HG02678 (cell line): ENCODE results near the gene ZNF300.
A peak's percentile ranks its signal among the peaks of the same experiment; 100 is the strongest.
"Not testable (repeated sequence)": the region's sequence is repeated elsewhere in the genome, so short reads cannot be mapped to it uniquely, and the experiment has no call there.

Experiments used
- ATAC-seq: cut with Tn5 transposase; IDR thresholded peaks from one replicate; pipeline ENCODE4 v1.9.1; 2021; ENCODE audit warnings: mild to moderate bottlenecking, moderate library complexity; ENCODE audit not compliant: unreplicated experiment

Gene ZNF300

DNA sequence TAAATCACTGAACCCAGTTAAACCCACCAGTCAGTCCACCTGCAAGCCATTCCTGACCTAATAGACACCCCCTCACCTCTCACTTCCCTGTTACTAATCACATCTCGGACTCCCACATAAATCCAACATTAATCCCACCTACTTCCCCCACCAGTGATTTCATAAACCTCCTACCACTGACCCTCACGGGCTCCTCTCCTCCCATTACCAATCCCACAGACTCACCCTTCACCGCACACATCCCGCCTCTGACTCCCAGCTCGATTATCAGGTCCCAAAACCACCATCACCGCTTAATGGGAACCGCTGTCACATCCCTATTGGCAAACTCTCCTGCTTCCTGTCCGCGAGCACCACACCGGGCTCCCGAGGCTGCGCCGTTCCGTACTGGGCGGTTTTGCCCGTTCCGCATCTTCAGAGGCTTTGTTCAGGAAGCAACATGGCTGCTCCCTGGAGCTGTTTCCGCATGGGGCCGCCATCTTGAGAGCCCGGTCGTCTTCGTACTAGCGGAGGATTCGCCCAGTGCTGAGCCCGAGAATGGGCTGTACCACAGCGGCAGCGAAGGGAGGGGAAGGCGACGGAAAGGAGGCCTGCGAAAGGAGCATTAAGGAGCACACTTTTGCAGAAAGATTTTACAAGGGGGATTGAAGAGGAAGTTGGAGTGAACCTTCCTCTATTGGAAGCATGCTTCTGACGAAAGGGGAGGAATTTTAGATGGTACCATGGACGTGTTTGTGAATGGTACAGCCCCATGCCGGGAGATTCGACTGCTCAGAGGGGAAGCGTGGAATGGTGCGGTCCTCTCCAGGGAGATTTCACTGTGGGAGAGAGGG, at the start of gene ZNF300:
Gene ZNF300, minus strand, starts transcription at position 502 of the 833 bp plus-strand sequence. CDS start 1,825 bp downstream, outside the sequence.
- ATAC-seq, result no peak

DNA sequence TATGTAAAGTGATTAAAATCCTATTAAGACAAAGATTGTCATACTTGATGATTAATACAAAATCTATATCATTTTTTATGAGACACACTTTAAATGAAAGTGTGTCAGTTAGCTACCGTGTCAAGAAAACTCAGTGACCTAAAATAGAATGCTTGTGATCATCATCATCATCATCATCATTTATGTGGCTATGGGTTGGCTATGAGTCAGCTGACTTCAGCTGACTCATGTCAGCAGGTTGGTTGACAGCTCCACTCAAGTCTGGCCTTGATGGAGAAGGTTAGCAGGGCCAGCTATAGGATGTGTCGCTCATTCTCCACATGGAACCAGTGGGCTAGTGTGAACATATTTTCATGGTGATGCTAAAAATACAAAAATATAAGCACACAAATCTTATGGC, 43.8 kb upstream of the ZNF300 start:
- no peak for ATAC-seq

DNA sequence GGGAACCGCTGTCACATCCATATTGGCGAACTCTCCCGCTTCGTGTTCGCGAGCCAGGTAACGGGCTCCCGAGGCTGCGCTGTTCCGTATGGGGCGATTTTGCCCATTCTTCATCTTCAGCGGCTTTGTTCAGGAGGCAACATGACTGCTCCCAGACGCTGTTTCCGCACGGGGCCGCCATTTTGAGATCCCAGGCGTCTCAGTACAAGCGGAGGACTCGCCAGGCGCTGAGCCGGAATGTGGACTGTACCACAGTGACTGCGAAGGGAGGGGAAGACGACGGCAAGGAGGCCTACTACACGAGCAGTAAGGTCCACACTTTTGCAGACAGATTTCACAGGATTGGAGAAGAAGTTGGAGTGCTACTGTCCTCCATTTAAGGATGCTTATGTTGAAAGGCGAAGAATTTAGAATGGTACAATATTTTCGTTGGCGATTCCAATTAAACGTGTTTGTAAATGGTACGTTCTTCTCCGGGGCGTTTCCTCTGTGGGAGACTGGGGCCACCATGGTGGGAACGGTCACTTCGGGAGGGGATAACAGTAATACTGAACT, 41.6 kb upstream of the ZNF300 start:
- ATAC-seq, result no peak

DNA sequence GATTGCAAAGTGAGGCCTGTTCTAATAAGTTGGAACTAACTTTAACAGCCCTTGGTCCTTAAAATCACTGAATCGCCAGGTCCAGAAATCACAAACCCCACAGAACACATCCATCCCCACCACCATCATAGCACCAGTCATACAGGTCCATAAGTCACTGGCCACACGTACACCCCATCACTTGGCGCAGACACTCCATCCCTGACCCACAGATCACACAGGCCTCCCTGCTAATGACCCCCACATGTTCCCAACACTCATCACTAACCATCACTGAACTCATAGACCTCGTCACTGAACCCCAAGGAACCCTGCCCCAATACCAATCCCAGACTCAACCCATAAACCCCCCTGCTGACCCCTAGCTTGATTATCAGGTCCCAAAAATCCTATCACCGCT, 41.2 kb upstream of the ZNF300 start:
- no peak for ATAC-seq

DNA sequence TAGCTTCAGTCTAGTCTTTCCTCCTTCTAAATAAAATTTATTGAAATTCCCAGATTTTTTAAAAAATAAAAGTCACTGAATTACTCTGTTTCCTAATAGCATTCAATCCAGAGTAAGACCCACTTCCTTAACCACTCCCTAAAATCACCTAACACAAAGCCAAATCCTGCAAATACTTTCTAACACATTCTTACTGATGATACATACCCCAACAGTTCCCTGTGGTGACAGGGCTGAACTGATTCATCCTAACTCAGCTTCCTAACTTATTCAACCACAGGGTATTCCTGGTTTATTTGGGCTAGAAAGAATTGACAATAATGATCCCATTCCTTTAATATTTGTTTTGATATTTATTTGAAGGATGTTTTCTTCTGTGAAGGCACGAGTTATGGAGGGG, 40.7 kb upstream of the ZNF300 start:
- ATAC-seq, result no peak

DNA sequence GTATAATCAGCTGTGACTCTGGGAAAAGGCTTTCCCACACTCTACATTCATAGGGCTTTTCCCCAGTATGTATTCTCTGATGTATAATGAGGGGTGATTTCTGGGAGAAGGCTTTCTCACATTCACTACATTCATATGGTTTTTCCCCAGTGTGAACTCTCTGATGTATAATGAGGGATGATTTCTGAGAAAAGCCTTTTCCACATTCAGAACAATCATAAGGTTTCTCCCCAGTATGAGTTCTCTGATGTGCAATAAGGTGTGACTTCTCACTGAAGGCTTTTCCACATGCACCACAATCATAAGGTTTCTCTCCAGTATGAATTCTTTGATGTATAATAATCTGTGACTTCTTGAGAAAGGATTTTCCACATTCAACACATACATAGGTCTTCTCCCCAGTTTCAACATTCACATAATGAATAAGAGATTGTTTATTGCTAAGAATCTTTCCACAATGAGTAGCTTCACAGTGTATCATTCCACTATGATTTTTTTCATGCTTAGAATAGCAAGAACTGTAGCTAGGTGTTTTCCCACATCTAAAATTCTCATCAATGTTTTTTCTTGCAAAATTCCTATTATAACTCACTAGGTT, 26.7 kb upstream of the ZNF300 start:
- no peak for ATAC-seq

DNA sequence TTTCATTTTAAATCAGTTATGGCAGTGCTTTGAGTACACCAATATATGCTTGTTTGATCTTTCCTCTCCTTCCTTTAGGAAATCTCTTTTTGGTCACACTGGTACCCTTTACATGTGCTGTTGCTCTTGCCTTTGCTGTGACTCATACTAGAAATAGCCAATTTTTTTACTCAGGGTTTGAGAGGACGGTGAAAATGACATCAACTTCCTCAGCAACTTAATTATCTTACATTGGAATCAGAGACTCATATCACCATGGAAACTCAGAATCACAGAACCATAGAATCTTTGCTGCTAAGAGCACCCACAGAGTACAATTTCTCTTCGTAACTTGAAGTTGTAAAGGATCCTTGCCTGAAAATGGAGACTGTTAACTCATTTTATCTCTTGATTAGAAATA, 13.8 kb upstream of the ZNF300 start:
- ATAC-seq, result no peak

DNA sequence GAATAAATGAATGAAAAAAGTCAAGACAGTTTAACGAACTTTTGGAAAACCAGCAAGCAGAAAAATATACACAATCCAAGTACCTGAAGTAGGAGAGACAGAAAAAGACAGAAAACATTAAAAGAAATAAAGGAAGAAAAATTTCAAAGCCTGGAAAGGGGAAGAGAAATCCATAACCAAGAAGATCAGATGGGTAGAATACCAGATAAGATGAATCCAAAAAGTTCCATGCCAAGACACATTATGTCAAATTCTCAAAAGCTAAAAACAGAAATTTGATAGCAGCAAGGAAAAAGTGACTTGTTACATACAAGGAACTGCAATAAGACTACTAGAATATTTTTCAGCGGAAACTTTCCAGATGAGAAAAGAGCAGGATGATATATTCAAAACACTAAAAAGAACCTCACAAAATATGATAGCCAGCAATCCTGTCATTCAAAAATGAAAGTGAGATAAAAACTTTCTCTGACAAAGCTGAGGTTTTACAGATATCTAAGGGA, 7.6 kb upstream of the ZNF300 start:
- ATAC-seq, result no peak

DNA sequence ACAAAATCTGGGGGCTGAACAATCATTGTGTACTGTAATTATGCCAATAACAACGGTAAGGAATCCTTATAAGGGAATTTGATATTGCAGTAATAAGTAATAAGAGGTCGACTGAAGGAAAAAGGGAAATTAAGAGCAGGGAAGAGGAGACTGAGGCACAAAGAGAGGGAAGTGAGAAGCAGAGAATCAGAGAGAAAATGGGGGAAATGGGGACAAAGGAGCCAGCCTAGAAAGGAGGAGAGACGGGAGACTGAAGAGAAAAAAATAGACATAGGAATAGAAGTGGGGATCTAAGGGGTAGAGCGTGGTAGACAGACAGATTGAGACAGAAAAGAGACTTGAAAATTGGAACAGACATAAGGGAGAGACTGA, 518 bp upstream of the ZNF300 start:
- ATAC-seq, result no peak

DNA sequence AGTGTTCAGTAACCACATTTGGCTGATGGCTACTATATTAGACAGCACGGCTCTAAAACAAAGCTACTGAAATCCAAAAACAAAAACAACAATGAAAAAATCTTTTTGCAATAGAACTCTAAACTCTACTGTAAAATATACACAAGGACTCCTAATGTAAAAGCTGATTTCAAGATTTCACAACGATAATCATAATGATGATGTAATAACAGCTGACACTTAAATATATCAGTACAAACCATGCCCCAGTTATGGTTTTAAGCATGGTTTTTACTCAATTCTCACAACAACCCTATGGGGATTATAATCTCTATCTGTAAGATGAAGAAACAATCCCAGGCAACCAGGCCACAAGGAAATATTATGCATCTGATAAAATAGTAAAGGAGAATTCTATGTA, 3.3 kb downstream of the ZNF300 start:
- no peak for ATAC-seq

DNA sequence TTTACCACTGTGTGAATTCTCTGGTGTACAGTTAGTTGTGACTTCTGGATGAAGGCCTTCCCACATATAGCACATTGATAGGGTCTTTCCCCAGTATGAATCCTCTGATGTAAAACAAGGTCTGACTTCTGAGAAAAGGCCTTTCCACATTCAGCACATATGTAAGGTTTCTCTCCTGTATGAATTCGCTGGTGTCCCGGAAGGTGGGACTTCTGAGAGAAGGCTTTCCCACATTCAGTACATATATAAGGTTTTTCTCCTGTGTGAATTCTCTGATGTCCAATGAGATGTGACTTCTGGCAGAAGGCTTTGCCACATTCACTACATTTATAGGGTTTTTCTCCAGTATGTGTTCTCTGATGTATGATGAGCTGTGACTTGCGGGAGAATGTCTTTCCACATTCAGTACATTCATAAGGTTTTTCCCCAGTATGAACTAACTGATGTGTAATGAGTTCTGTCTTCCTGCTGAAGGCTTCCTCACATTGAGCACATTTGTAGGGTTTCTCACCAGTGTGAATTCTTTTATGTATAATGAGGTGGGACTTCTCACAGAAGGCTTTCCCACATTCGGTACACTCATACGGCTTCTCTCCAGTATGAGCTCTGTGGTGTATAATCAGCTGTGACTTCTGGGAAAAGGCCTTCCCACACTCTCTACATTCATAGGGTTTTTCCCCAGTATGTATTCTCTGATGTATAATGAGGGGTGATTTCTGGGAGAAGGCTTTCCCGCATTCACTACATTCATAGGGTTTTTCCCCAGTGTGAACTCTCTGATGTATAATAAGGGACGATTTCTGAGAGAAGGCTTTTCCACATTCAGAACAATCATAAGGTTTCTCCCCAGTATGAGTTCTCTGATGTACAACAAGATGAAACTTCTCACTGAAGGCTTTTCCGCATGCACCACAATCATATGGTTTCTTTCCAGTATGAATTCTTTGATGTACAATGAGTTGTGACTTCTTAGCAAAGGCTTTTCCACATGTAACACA, 9.1 kb downstream of the ZNF300 start:
- no peak for ATAC-seq

DNA sequence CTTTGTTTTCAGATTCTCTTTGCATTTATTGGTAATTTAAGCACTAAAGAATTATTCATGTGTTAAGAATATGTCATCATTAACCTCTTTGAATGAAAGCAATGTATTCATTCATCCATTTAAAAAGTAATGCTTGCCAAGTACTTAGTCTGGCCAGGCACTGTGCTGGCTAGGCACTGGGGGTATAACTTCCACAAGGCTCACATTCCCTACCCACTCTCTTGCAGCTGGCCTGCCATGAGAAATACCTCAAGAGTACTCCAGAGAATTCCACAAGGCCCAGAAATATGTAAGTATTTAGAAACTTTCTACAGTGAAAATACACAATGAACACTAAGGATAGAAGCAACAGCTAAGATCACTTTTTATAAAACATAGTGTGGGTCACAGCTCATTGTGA, 25.4 kb downstream of the ZNF300 start:
- ATAC-seq, result no peak

DNA sequence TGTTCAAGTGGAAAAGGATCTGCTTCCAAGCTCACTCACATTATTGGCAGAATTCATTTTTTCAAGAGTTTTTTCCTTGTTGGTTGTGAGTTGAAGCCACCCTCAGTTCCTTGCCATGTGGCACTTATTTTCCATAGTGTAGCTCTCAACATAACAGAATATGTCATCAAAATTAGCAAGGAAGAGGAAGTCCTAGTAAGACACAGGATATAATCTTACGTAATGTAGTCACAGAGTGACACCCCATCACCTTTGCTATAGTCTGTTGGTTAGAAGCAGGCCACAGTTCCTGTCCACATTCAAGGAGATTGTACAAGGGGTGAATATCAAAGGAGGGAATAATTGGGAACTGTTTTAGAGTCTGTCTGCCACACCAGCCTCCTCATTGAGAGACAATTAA, 42.7 kb downstream of the ZNF300 start:
- ATAC-seq, result no peak

DNA sequence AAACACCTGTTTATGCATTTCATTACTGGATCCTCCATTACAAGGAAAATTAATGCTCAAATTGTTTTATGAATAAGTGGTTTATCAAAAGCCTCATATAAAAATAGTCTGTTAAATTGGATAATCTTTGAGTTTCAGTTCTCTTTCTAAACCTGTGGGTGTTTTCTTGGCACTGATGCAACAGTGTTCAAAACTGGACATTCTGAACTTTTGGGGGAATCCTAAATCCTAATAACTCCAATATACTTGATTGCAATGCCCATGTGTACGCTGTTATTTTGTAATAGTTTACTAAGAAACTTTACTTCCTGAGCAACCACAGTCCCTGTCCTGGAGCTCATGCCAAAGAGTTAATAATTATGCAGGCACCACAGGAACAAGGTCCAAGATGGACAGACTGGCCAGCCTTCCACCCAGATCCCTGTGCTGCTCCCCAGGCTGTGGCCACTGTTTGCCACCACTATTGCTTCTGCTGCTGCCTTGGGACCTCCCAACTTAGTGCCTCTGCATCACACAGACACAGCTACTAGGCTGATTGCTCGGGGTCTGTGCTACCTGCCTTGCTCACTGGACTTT, 44.4 kb downstream of the ZNF300 start:
- no peak for ATAC-seq

DNA sequence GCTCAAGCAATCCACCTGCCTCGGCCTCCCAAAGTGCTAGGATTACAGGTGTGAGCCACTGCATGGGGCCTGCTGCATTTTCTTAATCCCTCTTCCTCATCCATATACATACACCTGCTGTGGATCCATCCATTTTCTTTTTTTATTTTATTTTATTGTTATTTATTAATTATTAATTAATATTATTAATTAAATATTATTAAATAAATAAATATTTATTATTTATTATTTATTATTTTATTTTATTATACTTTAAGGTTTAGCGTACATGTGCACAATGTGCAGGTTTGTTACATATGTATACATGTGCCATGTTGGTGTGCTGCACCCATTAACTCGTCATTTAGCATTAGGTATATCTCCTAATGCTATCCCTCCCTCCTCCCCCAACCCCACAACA, 48.1 kb downstream of the ZNF300 start:
- ATAC-seq, result not testable (repeated sequence)

DNA sequence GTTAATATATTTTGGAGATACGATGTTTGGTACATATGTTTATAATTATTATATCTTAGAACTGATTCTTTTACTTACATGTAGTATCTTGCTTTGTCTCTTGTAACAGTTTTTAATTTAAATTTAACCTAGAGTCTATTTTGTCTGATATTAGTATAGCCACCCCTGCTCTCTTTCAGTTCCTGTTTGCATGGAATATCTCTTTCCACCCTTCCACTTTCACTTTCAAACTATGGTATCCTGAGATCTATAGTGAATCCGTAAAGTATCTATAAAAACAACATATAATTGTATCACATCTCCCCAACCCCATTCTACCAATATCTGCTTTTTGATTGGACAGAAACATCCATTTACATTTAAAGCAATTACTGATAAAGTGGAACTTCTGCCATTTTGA, 51.2 kb downstream of the ZNF300 start:
- no peak for ATAC-seq

DNA sequence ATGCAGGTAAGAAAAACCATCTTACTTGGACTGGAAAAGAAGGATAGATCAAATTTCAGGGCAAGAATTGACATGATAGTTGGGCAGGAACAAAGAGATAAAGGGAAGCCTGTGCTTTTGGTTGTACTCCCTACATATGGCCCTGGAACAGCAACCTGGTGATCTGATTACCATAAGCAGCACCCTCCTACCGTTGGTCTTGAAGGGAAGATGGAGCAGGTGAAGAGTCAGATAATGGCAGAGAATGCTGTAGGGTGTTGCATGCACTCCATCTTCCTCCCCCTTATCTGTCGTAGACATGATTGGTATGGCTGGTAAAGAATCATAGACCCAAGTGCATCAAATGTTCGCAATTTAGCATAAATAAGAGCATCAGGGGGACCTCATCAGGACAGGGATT, 53.7 kb downstream of the ZNF300 start:
- ATAC-seq, result no peak

DNA sequence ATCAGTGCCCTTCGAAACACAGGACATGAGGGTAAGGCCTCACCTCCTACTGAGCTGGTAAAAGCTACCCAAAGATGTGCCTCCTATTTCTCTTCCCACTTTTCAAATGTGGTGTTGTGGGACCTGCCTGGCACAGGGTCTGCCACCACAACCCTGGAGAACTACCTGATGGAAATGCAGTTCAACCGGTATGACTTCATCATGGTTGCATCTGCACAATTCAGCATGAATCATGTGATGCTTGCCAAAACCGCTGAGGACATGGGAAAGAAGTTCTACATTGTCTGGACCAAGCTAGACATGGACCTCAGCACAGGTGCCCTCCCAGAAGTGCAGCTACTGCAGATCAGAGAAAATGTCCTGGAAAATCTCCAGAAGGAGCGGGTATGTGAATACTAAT, 56.5 kb downstream of the ZNF300 start:
- no peak for ATAC-seq

DNA sequence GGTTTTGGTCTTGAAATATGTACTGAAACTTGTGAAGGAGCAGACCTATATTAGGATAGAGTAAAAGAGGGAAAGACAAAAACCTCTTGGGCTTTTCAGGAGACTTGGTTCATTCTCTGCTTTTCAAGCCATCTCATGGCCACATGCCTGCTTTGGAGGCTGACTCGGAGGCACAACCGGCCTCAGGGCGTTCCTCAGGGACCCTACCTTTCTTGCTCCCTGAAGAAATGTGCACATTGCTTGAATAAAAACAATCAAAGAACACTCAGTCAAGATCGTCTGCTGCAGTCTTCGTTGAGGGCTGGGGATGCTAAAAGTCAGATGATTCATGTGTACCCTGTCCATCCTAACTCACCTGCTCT, 57.5 kb downstream of the ZNF300 start:
- ATAC-seq, result peak; percentile 5

DNA sequence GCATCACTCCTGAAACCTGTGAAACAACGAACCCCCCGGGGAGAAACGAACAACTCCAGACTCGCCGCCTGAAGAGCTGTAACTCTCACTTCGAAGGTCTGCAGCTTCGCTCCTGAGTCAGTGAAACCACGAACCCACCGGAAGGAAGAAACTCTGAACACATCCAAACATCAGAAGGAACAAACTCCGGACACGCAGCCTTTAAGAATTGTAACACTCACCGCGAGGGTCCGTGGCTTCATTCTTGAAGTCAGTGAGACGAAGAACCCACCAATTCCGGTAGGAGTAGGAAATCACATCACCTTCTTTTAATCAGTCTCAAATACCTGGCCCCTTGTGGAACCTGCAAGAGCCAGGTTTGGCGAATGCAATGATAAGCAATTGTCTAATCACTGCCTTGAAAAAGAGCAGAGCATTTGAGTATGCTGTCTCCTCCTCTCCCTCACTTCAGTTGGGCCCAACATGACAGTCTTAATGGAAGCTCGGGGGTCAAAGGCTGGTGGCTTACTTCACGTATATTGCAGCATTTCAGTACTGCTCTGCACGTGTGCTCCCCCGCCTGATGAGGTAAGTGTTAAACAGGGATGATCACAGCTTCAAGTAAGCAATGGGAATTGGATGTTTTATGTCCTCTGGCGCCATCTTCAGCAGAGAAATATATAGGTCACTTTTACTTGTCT, 58.0 kb downstream of the ZNF300 start:
- ATAC-seq, result peak; percentile 94
